Keratinocyte (primary cell): ENCODE measurements around the gene PRKAR2B. TPM values are rescaled to one million over a fixed set of nuclear protein-coding genes. Genes with fewer than 3 reads are reported as not detected.

Experiments used
- DNase-seq: peaks from one replicate; pipeline ENCODE4 v3.0.0-alpha.2; 2011; ENCODE audit warnings: low read depth, missing footprints, low spot score
- FAIRE-seq: peaks from 2 replicates; lab custom pipeline; 2011; peaks lifted over from hg19 to GRCh38; lab: Jason Lieb, UNC
- H2AFZ ChIP-seq: 2 replicates; pipeline ENCODE4 v1.6.0; 2012; ENCODE audit warnings: low read length, control low read depth, inconsistent platforms; ENCODE audit not compliant: control insufficient read depth
- H3K27ac ChIP-seq: 2 replicates; pipeline ENCODE4 v1.5.1; 2011; ENCODE audit warnings: low read length; ENCODE audit not compliant: control insufficient read depth, insufficient read depth
- H3K27me3 ChIP-seq: 3 replicates; pipeline ENCODE4 v1.6.0; 2011; ENCODE audit warnings: low read length; ENCODE audit not compliant: control insufficient read depth, insufficient read depth; ENCODE audit errors: extremely low read depth
- H3K36me3 ChIP-seq, 2 experiments: 2 replicates in 1 of 2; 3 replicates in 1 of 2; pipeline ENCODE4 v1.5.1; 2011; ENCODE audit warnings: low read length in 2 of 2, mild to moderate bottlenecking in 1 of 2; ENCODE audit not compliant: control insufficient read depth in 2 of 2, insufficient read depth in 2 of 2; ENCODE audit errors: extremely low read depth in 1 of 2
- H3K4me1 ChIP-seq: 3 replicates; pipeline ENCODE4 v1.5.1; 2011; ENCODE audit warnings: low read length; ENCODE audit not compliant: control insufficient read depth, insufficient read depth; ENCODE audit errors: extremely low read depth
- H3K4me2 ChIP-seq: 3 replicates; pipeline ENCODE4 v1.6.0; 2011; ENCODE audit warnings: low read depth, low read length; ENCODE audit not compliant: control insufficient read depth, insufficient read depth; ENCODE audit errors: extremely low read depth
- H3K4me3 ChIP-seq, 3 experiments: fragments of 200-600 bp in 1 of 3; sonication (generic) in 1 of 3; 2 replicates in 2 of 3; 3 replicates in 1 of 3; pipeline ENCODE4 v1.5.1; 2011 to 2016; ENCODE audit warnings: low read length in 3 of 3, mild to moderate bottlenecking in 3 of 3, control low read depth in 2 of 3, inconsistent platforms in 1 of 3, low read depth in 1 of 3, mixed read lengths in 1 of 3, mixed run types in 1 of 3, moderate library complexity in 1 of 3; ENCODE audit not compliant: control insufficient read depth in 2 of 3, insufficient read depth in 2 of 3; ENCODE audit errors: extremely low read depth in 1 of 3
- H3K79me2 ChIP-seq: 2 replicates; pipeline ENCODE4 v1.6.0; 2012; ENCODE audit warnings: low read length; ENCODE audit not compliant: control insufficient read depth, insufficient read depth
- H3K9ac ChIP-seq: 3 replicates; pipeline ENCODE4 v1.6.0; 2011; ENCODE audit warnings: low read length; ENCODE audit not compliant: control insufficient read depth, insufficient read depth; ENCODE audit errors: extremely low read depth
- H3K9me1 ChIP-seq: 3 replicates; pipeline ENCODE4 v1.6.0; 2011; ENCODE audit warnings: low read length; ENCODE audit not compliant: control insufficient read depth, insufficient read depth; ENCODE audit errors: extremely low read depth
- H3K9me3 ChIP-seq: 2 replicates; pipeline ENCODE4 v1.5.1; 2012; ENCODE audit warnings: low read depth, low read length; ENCODE audit not compliant: control insufficient read depth
- H4K20me1 ChIP-seq: 3 replicates; pipeline ENCODE4 v1.6.0; 2011; ENCODE audit warnings: low read length; ENCODE audit not compliant: control insufficient read depth, insufficient read depth; ENCODE audit errors: extremely low read depth
- EZH2 ChIP-seq: IDR thresholded peaks from one replicate; pipeline ENCODE4 v1.6.1; 2012; ENCODE audit warnings: inconsistent platforms, mild to moderate bottlenecking, low read length, moderate library complexity
- dilution Hi-C: fragments of 300-500 bp; cut with MboI; formaldehyde crosslinking; loops from one replicate; pipeline ENCODE4 v1.7.0; 2020; ENCODE audit warnings: low sequenced_read_pairs; ENCODE audit not compliant: extremely low pct_ligation_motif_present
- polyA plus RNA-seq, 5 experiments: library from polyadenylated mRNA; depleted of rRNA in 3 of 5; stranded (reverse) in 3 of 5; stranded (forward) in 1 of 5; unstranded in 1 of 5; fragments of >200 nt; gene quantifications; 1 replicate in 1 of 5; 2 replicates in 3 of 5; 3 replicates in 1 of 5; pipeline versions ENCODE4 v1.2.1 to v1.2.3, GENCODE V29; 2011 to 2012; ENCODE audit warnings: missing spikeins in 2 of 5, low read depth in 1 of 5, low replicate concordance in 1 of 5
- TF ChIP-seq, protein P1 (sequence below), 3 experiments: IDR thresholded peaks in 1 of 3; conservative IDR thresholded peaks in 1 of 3; optimal IDR thresholded peaks in 1 of 3; 2 replicates in 2 of 3; 3 replicates in 1 of 3; pipeline versions ENCODE3 to v1.5.1; 2011; ENCODE audit warnings: low read length in 3 of 3, mild to moderate bottlenecking in 3 of 3, moderate library complexity in 2 of 3, control low read depth in 1 of 3, inconsistent platforms in 1 of 3; ENCODE audit not compliant: insufficient read depth in 2 of 3; ENCODE audit errors: extremely low read depth in 1 of 3

Gene PRKAR2B
- polyA plus RNA-seq, 1 donor (not counting 4 experiments of a cell fraction or from before 2014, with no cell fraction given) = 0.01 TPM

- no peak overlapping the region for H2AFZ ChIP-seq
- no peaks in the 10 kb centered on the region for H3K9me3 ChIP-seq
- no peak overlapping the region for H3K9ac ChIP-seq
- no peaks in the 10 kb centered on the region for H3K4me1 ChIP-seq
- H3K9me1 ChIP-seq = no peaks in the 10 kb centered on the region
- no peaks in the 10 kb centered on the region for H3K36me3 ChIP-seq
- H4K20me1 ChIP-seq = no peaks in the 10 kb centered on the region
- FAIRE-seq (no peak), DNase-seq (no peak)
- TF ChIP-seq, protein P1, sequence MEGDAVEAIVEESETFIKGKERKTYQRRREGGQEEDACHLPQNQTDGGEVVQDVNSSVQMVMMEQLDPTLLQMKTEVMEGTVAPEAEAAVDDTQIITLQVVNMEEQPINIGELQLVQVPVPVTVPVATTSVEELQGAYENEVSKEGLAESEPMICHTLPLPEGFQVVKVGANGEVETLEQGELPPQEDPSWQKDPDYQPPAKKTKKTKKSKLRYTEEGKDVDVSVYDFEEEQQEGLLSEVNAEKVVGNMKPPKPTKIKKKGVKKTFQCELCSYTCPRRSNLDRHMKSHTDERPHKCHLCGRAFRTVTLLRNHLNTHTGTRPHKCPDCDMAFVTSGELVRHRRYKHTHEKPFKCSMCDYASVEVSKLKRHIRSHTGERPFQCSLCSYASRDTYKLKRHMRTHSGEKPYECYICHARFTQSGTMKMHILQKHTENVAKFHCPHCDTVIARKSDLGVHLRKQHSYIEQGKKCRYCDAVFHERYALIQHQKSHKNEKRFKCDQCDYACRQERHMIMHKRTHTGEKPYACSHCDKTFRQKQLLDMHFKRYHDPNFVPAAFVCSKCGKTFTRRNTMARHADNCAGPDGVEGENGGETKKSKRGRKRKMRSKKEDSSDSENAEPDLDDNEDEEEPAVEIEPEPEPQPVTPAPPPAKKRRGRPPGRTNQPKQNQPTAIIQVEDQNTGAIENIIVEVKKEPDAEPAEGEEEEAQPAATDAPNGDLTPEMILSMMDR (optimal IDR thresholded peaks at IDR 0.05 in 1 of 3, IDR thresholded peaks at IDR 0.05 in 1 of 3, conservative IDR thresholded peaks at IDR 0.05 in 1 of 3; ENCODE audit: extremely low read depth in 1 of 3, insufficient read depth in 2 of 3, low read length in 3 of 3) = peak in 1 of 3 experiments; percentile 3
- no peak for TF ChIP-seq EZH2
- no peak overlapping the region for H3K27ac ChIP-seq
- no peaks in the 10 kb centered on the region for H3K79me2 ChIP-seq
- dilution Hi-C loops = no loop called here
- no peak overlapping the region for H3K4me2 ChIP-seq
- no peak overlapping the region for H3K4me3 ChIP-seq
- H3K27me3 ChIP-seq = no peaks in the 10 kb centered on the region
These were observed 86.1 kb downstream of the PRKAR2B start for GRCh38 chr7:107130487-107131220.

GRCh38 chr7:107133396-107133795, 88.9 kb downstream of the PRKAR2B start:
- Histone ChIP-seq H3K4me1 (no peaks in the 10 kb centered on the region), H4K20me1 (no peaks in the 10 kb centered on the region), H3K27me3 (no peaks in the 10 kb centered on the region), H2AFZ (no peak overlapping the region), H3K4me3 (no peak overlapping the region), H3K36me3 (no peaks in the 10 kb centered on the region), H3K9ac (no peak overlapping the region), H3K9me1 (no peaks in the 10 kb centered on the region), H3K27ac (no peak overlapping the region), H3K9me3 (no peaks in the 10 kb centered on the region), H3K4me2 (no peak overlapping the region), H3K79me2 (no peaks in the 10 kb centered on the region)
- DNase-seq (no peak), FAIRE-seq (no peak)
- TF ChIP-seq, protein P1 (optimal IDR thresholded peaks at IDR 0.05 in 1 of 3, IDR thresholded peaks at IDR 0.05 in 1 of 3, conservative IDR thresholded peaks at IDR 0.05 in 1 of 3; ENCODE audit: extremely low read depth in 1 of 3, insufficient read depth in 2 of 3, low read length in 3 of 3) = no peak
- no peak for TF ChIP-seq EZH2
- dilution Hi-C loops = no loop called here
